ENCODE data around the gene CNIH3.

Gene CNIH3

DNA sequence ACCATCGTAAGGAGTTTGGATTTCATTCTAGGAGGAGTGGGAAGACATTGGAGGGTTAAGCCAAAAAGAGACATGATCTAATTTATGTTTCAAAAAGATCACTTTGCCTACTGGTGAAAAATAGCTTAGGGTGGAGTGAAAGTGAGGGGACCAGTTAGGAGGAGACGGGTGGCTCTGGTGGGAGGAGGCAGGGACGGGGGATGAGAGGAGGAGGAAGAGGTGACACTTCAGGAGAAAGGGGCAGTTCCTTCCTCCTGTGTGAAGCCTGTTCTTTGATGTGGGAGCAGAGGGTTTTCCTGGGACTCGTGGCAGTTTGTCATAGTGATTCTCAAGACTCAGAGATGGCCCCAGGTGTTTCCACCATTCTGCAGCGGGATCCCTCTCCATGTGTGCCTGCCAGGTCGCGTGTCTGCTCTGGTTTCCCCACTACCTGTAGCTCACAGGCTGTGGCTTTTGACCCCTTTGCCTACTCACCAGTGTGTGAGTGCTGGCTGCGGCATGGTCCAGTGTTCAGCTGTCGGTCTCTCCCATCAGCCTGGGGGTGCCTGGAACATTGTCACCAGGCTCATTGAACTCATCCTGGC lies 102.4 kb downstream of the CNIH3 start:
- DNase-seq: no peak

GRCh38 chr1:224719716-224720115 lies 103.6 kb downstream of the CNIH3 start:
- DNase-seq: no peak

- DNase-seq: no peak
Observed at GRCh38 chr1:224720216-224720615, 104.1 kb downstream of the CNIH3 start.

DNA sequence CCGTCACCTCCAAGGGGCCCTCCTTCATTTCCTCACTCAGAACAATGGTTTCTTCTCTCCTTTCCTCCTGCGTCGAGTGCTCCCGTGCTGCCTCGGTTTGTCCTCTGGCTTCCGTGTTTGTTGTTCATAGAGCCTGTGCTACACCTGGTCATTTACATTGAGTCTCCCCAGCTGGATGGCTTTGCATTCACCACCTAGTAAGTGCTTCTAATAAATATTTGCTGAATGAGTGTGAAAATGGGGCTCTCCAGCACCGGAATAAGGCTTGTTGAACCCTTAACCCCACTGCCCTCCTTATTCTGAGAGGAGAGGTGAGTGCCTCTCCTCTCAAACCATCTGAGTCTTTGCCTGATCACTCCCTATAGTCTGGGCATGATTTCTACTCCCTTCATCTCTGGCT lies 104.9 kb downstream of the CNIH3 start:
- no peak for DNase-seq

- DNase-seq: no peak
Observed at GRCh38 chr1:224722838-224723237, 106.7 kb downstream of the CNIH3 start.

- DNase-seq: no peak
Observed at GRCh38 chr1:224724566-224724965, 108.4 kb downstream of the CNIH3 start.

- peak in 2 of 58 donors; percentile 4 to 26 for DNase-seq
Observed at GRCh38 chr1:224726441-224727182, 110.5 kb downstream of the CNIH3 start.

- no peak for DNase-seq
Observed at GRCh38 chr1:224727351-224728289, 111.5 kb downstream of the CNIH3 start.

DNA sequence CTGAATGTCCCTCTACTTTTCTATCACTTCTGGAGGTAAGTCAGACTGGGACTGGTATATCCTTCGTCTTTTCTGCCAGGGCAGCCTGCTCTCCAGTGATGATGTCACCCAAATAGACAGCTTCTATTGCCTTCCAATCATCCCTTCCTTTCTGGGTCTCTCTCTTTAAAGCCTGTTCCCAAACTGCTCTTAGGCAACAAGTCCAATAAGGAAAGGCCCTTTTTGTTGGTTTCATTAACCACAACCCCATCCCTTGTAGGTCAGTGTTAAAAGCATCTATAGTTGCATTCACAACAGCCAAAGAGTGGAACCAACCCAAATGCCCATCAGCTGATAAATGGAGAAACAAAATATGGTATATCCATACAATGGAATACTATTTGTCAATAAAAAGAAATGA lies 114.4 kb downstream of the CNIH3 start:
- no peak for DNase-seq

- no peak for DNase-seq
Observed at GRCh38 chr1:224730965-224731364, 114.8 kb downstream of the CNIH3 start.

DNA sequence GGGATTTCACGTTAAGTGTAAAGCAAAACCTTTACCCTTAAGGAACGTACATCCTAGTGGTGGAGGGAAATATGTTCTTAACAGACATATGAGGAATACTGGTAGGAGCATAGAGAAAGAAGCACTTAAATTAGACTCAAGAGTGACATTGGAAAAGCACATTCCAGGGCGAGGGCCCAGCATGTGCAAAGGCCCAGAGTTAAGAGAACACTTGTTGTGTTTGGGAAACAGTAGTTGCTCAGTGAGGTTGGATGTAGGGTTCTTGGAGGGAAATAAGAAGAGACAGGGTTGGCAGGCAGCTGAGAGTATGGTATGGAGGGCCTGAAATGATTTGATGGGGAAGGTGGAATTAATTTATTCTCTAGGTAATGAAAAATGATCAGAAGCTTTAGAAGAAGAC lies 115.5 kb downstream of the CNIH3 start:
- no peak for DNase-seq

GRCh38 chr1:224732377-224733026 lies 116.4 kb downstream of the CNIH3 start:
- DNase-seq: no peak

- DNase-seq: peak in 1 of 58 donors; percentile 1
Observed at GRCh38 chr1:224733027-224733911, 117.2 kb downstream of the CNIH3 start.

DNA sequence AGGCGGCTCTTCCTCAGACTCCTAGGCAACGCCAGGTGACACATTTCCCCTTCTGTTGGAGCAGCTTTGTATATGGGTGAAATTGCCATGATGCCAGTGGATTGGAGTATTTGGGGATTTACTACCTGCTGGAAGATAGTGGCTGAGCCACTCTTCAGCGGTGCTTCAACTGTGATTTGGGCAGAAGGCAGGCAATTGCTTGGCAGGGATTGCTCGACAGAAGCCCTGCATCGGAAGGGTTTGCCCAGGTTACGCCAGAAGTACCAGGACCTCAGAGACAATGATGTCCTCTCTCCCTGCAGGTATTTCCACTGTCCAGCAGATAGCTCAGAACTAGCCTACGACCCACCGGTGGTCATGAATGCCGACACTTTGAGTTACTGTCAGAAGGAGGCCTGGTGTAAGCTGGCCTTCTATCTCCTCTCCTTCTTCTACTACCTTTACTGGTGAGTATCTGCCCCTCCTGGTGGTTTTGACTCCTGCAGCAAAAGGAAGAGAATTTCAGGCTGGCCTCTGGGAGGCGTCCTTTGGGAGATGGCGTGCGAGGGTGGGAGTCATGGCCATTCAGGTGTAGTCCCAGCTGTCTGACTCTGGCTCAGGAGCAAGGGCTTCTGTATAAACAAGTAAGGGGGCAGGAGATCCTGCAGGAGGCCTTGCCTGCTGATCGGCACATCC lies 118.3 kb downstream of the CNIH3 start:
- DNase-seq: no peak

- no peak for DNase-seq
Observed at GRCh38 chr1:224735159-224735558, 119.0 kb downstream of the CNIH3 start.

DNA sequence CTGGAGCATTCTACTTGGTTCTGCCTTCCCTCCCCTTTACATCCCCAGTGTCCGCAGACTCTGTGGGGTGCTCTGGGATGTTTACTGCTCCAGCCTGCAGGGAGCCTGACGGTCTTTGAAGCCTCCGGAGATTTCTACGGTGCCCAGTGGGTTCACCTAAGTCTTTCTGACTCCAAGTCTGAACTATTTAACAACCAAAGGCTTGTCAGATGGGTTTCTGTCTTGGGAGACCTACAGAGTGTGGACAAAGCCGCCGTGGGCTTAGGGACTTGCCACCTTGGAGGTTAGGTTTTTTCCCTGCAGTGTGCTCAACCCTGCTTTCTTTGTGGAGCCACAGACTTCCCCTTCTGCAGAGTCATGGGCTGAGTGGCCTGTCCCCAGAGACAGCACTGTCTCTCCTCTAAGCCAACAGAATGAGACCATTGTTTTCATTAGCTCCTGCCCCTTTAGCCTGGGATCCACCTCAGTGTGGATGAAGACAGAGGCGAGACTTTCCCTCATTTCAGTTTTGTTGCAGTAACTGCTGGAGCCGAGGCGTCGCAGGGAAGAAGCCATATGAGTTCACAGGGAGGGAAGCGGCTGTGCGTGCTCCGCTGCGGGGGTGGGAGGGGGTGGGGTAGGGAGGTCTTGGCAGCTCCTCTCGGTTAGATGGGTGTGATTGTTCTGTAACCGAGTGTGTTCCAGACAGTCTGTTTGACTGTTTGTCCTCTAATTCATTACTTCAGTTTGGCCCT lies 120.7 kb downstream of the CNIH3 start:
- peak in 42 of 58 donors; percentile 5 to 51 (median 24) for DNase-seq

- peak in 1 of 58 donors; percentile 21 for DNase-seq
Observed at GRCh38 chr1:224737353-224737727, 121.2 kb downstream of the CNIH3 start.

- DNase-seq: no peak
Observed at GRCh38 chr1:224739303-224739996, 123.3 kb downstream of the CNIH3 start.
